Activated T-helper 1 cell treated with anti-CD3 and anti-CD28 coated beads, Interleukin-12 subunit alpha, Interleukin-12 subunit beta, Interleukin-2, Interleukin-4 antibody, amounts not matched to agents 30 ng/mL and 10 ng/mL and 1 ng/mL, durations not matched to agents 14 hours and 24 hours and 36 hours (primary cell): Measurements from ENCODE around the gene TTC21A. TPM values are rescaled to one million over a fixed set of nuclear protein-coding genes. Genes with fewer than 3 reads are reported as not detected.

ENCODE experiments used
- DNase-seq: peaks from one replicate; pipeline ENCODE4 v3.0.0; 2021; ENCODE audit warnings: low spot score
- H3K27ac Mint-ChIP-seq: one replicate; pipeline ENCODE4 v1.8.0; 2021; ENCODE audit warnings: mild to moderate bottlenecking, mixed read lengths
- H3K27me3 Mint-ChIP-seq: one replicate; pipeline ENCODE4 v1.8.0; 2022; ENCODE audit warnings: mild to moderate bottlenecking, moderate library complexity, mixed read lengths; ENCODE audit not compliant: insufficient read depth
- H3K36me3 Mint-ChIP-seq: one replicate; pipeline ENCODE4 v1.8.0; 2021; ENCODE audit warnings: low read depth, mixed read lengths
- H3K4me1 Mint-ChIP-seq: one replicate; pipeline ENCODE4 v1.8.0; 2021; ENCODE audit warnings: low read depth, mixed read lengths
- H3K4me3 Mint-ChIP-seq: one replicate; pipeline ENCODE4 v1.8.0; 2021; ENCODE audit warnings: mild to moderate bottlenecking, moderate library complexity, mixed read lengths
- H3K9me3 Mint-ChIP-seq: one replicate; pipeline ENCODE4 v1.8.0; 2021; ENCODE audit warnings: mixed read lengths
- intact Hi-C: fragments of 100-400 bp; cut with micrococcal nuclease; formaldehyde crosslinking; loops from one replicate; pipeline ENCODE4 v1.15.1; 2024
- total RNA-seq: library from RNA; stranded (reverse); gene quantifications from 2 replicates; pipeline ENCODE4 v1.2.3, GENCODE V29; 2022

Gene TTC21A
- total RNA-seq, 1 donor from 2014 or later: 1.0 TPM

DNA sequence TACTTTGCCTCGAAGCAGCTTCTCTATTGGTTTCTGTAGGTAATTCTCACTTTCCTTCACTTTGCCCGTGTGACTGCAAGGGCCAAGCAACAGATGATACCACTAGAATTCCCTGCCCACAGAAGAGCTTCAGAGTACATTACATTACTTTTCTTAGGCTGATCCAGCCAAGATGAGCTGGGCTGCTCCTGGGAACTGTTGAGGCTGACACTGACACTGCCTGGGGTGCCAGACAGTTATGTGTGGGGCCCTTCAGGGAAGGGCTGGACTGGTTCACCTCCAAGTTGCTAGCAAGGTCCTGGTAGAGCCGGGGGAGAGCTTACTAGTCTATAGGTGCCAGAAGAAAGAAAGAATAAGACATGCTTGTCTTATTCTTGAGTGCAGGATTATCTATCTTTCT, 19.0 kb upstream of the TTC21A start:
- Mint-ChIP-seq H3K9me3 (no peaks in the 10 kb centered on the region), H3K4me3 (no peak overlapping the region), H3K27me3 (no peaks in the 10 kb centered on the region), H3K4me1 (no peaks in the 10 kb centered on the region), H3K36me3 (peaks cover 43% of the 10 kb centered on the region), H3K27ac (no peak overlapping the region)
- intact Hi-C loops: no loop called here
- no peak for DNase-seq

DNA sequence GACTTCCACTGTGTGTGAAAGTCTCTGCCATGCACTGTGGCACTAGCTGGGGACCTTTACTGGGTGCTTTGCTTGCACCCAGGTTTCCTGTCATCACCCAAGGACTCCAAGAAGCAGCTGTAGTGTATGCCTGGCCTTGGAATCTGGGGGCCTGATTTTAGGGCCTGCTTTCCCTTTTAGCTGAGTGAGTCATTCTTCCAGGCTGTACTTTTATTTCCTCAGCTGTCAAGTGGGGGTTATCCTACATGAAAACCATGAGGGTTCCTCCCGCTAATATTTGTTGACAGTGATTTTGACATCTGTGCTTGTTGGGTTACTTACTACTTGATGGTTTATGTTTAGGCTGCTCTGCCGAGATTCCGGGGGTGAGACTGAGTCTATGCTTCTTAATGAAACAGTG, 18.6 kb upstream of the TTC21A start:
- Mint-ChIP-seq H3K4me3 (no peak overlapping the region), H3K36me3 (peaks cover 44% of the 10 kb centered on the region), H3K27me3 (no peaks in the 10 kb centered on the region), H3K9me3 (no peaks in the 10 kb centered on the region), H3K27ac (no peak overlapping the region), H3K4me1 (no peaks in the 10 kb centered on the region)
- DNase-seq: no peak
- intact Hi-C loops: no loop called here

DNA sequence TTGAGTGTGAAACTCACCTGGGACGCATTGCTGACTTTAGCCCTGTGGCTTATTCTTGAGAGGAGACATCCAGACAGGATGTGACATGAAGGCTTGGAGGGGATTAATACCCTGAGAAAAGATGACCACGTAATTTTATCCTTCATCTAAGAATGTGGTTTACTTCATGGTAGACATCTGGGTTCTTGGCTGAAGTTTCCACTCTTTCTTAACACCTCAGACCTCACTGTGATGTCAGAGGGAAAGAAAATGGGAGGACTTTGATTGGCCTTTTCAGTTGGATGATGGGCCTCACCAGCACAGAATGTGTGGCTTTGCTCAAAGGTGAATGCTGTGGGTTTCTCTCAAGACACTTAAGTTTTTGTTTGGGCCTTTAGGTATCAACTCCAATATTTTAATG, 16.6 kb upstream of the TTC21A start:
- H3K27me3 Mint-ChIP-seq: no peaks in the 10 kb centered on the region
- no peak for DNase-seq
- H3K27ac Mint-ChIP-seq: no peak overlapping the region
- peaks cover 52% of the 10 kb centered on the region for H3K36me3 Mint-ChIP-seq
- no peaks in the 10 kb centered on the region for H3K9me3 Mint-ChIP-seq
- no peak overlapping the region for H3K4me3 Mint-ChIP-seq
- no peaks in the 10 kb centered on the region for H3K4me1 Mint-ChIP-seq
- intact Hi-C loops: no loop called here

DNA sequence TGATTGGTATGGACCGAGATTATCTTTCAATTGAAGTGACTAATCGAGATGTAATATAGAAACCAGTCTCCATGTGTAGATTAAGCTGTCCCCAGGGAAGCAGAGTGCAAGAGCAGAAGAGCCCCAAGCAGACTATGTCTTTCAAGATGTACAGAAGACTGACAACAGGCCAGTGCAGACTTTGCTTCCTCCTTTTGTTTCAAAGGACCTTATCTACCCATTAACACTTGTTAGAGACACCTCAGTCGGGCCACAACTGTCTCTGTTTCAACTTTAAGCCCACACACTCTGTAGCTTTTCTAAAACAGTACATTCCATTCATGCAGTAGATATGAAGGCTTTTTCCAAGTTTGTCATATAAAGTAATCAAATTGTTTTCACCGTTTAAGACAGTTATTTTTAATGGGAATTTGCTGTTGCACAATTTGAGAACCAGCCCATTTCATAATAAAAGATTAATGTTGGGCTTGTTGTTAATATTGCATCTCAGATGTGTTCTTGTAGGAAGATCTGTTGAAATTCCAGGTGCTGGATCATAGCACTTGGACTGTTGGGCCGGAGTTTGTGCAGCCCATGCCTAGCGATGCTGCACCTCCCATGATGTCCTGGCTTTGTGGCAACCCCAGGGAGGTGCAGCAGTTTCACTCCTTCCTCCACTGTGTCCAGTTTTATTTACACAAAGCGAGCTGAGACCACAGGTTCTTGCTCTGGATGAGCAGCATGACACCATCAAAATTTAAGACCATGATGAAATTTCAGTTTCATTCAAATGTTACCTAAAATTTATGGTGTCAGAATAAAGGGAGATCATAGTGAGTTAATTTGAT, 12.4 kb upstream of the TTC21A start:
- no peak for DNase-seq
- H3K27ac Mint-ChIP-seq: no peak overlapping the region
- no peaks in the 10 kb centered on the region for H3K4me1 Mint-ChIP-seq
- peaks cover 42% of the 10 kb centered on the region for H3K36me3 Mint-ChIP-seq
- no peaks in the 10 kb centered on the region for H3K9me3 Mint-ChIP-seq
- intact Hi-C loops: no loop called here
- no peak overlapping the region for H3K4me3 Mint-ChIP-seq
- no peaks in the 10 kb centered on the region for H3K27me3 Mint-ChIP-seq

DNA sequence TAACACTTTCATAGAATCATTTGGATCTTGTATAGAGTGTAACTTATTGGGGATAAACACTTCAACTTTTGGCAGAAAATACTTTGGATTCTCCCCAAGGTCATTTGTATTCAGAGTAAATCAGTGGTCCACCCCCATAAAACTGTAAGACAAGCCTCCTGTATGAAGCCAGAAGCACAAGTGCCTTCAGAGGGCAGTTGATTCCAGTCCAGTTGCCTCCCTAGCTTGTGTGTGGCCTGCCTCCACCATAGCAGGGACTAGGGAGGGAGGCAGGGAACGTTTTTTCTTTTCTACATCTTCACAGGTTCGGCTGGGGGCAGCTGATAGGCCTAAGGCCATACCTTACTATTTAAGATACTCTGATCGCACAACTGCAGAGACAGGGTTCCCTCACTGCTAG, 11.7 kb upstream of the TTC21A start:
- Mint-ChIP-seq H3K27ac (no peak overlapping the region), H3K27me3 (no peaks in the 10 kb centered on the region), H3K4me1 (no peaks in the 10 kb centered on the region), H3K36me3 (peaks cover 37% of the 10 kb centered on the region), H3K4me3 (no peak overlapping the region), H3K9me3 (no peaks in the 10 kb centered on the region)
- DNase-seq: no peak
- intact Hi-C loops: no loop called here

DNA sequence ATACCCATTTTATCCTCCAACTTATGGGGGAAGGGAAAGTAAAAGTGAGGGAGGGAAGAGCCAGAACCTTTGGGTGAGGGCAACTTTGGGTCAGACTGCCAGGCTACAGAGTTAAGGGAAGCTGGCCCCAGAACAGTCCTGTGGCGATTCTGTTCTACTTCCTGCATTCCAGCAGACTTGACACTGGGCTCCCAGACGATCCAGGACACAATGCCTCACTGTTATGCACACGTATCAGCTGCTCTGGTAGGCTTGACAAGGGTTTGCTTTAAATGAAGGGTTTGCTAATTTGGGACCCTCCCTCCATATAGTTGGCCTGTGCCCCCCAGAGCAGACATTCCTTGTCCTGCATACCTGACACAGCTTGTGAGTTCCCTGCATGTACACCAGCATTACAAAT, 10.7 kb upstream of the TTC21A start:
- DNase-seq: no peak
- H3K4me1 Mint-ChIP-seq: peaks cover 8% of the 10 kb centered on the region
- no peaks in the 10 kb centered on the region for H3K9me3 Mint-ChIP-seq
- intact Hi-C loops: no loop called here
- peaks cover 34% of the 10 kb centered on the region for H3K36me3 Mint-ChIP-seq
- no peak overlapping the region for H3K4me3 Mint-ChIP-seq
- H3K27me3 Mint-ChIP-seq: no peaks in the 10 kb centered on the region
- H3K27ac Mint-ChIP-seq: no peak overlapping the region

DNA sequence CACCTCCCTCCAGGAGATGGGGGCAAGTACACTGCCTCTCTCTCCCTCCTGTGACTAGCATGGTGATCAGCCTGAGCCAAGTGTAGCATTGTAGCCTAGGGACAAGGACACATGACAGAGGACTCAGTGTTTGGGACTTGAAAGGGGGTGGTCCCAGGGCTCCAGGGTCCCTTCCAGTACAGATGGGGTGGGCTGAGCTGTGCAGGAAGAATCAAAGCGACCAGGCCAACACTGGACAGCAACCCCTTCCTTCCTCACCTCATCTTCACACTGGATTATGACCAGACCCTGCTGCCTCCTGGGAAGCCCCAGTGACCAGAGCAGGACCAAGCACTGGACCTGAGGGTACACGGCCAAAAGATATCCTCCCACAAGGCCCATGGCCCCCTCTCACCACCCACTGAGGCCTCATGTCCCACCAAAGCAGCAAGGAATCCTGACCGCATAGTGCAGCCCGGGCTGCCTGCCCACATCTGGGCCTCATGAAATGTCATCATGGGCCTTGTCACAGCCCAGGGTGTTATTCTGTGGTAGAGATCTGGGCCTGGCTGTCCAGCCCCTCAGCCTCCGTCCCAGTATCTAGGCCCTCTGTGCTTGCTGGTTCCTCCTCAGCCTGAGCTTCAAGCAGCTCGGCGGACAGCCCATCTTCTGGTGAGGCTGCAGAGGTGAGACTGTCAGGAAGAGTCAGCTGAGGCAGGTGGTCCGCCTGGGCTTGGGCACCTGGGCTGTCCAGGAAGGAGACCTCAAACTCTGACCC, 9.6 kb upstream of the TTC21A start:
- H3K4me1 Mint-ChIP-seq: peaks cover 19% of the 10 kb centered on the region

DNA sequence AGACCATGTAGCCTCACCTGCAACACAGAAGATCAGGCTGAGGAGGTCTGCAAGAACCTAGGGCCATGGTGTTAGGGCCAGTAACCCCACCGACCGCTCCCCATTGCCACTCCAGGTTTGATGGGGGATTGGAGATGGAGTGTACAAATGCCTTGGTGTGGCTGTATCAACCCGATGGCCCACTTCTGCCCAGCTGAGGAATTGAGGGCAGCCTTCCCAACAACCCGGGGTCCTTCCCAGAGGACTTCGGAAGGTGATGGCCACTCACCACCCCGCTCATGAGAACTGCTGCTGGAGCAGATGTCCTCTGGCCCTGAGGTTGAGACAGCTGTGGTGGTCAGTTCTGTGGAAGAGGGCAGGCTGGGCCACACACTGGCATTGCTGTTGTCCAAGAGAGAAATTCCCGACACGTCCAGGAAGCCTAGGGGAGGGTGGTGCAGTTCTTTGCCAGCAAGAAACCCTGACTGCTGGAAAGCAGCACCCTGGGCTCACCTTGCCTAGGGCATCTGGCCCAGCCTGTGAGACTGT, 8.9 kb upstream of the TTC21A start:
- H3K36me3 Mint-ChIP-seq: peaks cover 29% of the 10 kb centered on the region
- H3K27ac Mint-ChIP-seq: no peak overlapping the region
- DNase-seq: no peak
- no peaks in the 10 kb centered on the region for H3K27me3 Mint-ChIP-seq
- H3K4me3 Mint-ChIP-seq: no peak overlapping the region
- H3K9me3 Mint-ChIP-seq: no peaks in the 10 kb centered on the region
- intact Hi-C loops: no loop called here
- peaks cover 25% of the 10 kb centered on the region for H3K4me1 Mint-ChIP-seq

More for the DNA sequence above, 9.6 kb upstream of the TTC21A start:
- Mint-ChIP-seq H3K27ac (no peak overlapping the region), H3K4me3 (no peak overlapping the region), H3K9me3 (no peaks in the 10 kb centered on the region), H3K27me3 (no peaks in the 10 kb centered on the region), H3K36me3 (peaks cover 28% of the 10 kb centered on the region)
- DNase-seq: no peak
- intact Hi-C loops: no loop called here

DNA sequence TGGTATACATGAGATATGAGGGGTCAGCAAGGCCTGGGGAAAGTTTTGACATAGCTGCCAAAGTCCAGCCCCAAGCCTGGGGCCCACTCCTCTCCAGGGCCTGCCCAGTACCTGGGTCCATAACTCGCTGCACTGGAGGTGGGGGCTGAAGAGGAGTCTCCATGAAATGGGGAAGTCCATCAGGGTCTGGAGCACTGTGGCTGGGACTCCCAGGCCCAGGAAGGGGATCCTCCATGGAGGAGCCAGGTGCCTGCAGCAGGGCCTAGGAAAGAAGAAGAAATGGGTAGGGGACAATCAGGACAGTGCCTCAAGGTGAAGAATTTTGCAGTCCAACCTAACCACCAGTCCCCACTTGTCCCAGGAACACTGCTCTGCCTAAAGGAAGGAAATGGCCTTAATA, 8.2 kb upstream of the TTC21A start:
- Mint-ChIP-seq H3K9me3 (no peaks in the 10 kb centered on the region), H3K27me3 (no peaks in the 10 kb centered on the region), H3K27ac (no peak overlapping the region), H3K4me3 (no peak overlapping the region), H3K36me3 (peaks cover 25% of the 10 kb centered on the region), H3K4me1 (peaks cover 27% of the 10 kb centered on the region)
- intact Hi-C loops: no loop called here
- no peak for DNase-seq

DNA sequence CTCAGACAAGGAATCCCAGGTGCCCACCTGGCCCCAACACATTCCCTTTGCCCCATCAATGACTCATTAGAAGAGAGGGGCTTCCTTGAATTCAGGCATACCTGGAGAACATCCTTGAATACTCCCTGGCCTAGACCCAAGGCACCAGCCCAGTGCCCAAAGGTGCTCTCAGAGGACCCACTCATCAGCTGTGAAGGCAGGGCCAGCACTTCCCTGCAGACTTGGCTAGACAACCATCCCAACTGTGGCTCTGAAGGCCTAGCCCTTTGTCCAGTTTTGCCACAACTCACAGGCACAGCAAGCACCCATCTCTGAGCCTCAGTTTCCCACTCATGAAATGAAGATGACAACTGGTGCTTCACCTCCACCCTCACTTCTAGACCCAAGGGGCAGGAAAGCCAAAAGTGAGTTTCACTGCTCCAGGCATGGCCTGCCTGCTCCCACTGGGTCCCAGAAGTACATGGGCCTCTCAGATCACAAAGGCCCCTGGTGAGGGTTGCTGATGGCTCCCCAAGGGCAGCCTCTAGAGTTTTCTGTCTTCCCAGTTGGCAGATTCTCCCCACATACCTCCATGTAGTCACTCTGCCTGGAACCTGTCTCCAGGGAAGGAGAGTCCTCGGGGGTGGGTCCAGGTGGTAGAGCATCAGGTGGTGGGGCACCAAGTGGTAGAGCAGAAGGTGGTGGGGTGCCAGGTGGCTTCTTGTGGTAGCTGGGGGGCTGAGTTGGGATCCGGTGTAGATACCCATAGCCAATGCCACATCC, 7.6 kb upstream of the TTC21A start:
- H3K9me3 Mint-ChIP-seq: no peaks in the 10 kb centered on the region
- H3K4me1 Mint-ChIP-seq: peaks cover 29% of the 10 kb centered on the region
- no peaks in the 10 kb centered on the region for H3K27me3 Mint-ChIP-seq
- peaks cover 20% of the 10 kb centered on the region for H3K36me3 Mint-ChIP-seq
- no peak for DNase-seq
- H3K4me3 Mint-ChIP-seq: no peak overlapping the region
- no peak overlapping the region for H3K27ac Mint-ChIP-seq
- intact Hi-C loops: loop anchor here (2.0 kb wide), 1 partner anchor 279 kb away; no protein-coding TSS in a partner anchor

DNA sequence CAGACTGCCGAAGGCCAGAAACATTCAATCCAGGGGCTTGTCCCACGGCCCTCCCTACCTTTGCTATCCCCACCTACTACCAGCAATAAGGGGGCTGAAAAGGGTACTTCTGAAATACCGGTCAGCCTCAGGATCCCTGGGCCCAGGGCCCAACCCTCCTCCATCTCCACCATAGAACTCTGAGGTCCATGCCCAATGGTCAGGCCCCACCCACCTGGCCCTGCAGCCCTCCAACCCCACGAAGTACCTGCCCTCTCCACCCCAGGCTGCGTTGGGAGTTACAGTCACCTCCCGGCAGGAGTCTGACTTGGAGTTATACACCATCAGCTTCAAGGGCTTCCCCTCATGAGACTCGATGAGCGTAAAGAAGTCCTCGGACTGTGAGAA, 7.0 kb upstream of the TTC21A start:
- Mint-ChIP-seq H3K9me3 (no peaks in the 10 kb centered on the region), H3K36me3 (peaks cover 20% of the 10 kb centered on the region), H3K4me1 (peaks cover 35% of the 10 kb centered on the region), H3K4me3 (no peak overlapping the region), H3K27ac (peak overlapping the region; percentile 34), H3K27me3 (no peaks in the 10 kb centered on the region)
- DNase-seq: no peak
- intact Hi-C loops: loop anchor here (2.0 kb wide), 1 partner anchor 278 kb away; no protein-coding TSS in a partner anchor

DNA sequence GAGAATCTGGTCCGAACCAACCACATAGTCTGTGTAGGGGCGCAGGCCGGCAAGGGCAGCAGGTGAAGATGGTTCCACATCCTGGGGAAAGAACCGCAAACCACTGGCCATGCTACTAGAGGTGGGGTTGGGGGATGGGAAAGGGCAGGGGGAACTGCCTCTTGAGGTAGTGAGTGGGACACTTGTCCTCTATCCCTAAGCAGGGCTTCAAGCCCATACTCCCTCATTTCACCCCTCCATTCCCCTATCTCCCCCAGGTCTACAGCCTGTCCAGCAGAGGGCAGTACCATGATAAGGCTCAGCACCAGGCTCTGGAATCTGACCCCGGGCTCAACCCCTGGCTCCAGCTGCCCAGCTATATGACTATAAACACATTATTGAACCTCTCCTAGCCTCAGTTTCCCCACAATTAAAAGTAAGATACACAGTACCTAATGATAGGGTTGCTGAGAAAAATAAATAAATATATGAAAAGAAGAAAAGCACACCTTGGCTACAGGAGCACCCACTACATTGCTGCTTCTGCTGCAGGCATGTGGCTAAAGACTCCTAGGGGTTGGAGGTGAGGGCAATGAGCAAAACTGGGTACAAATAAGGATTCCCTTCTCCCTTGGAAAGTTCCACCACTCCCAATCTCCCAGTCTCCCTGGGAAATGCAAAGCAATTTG, 6.3 kb upstream of the TTC21A start:
- no peak overlapping the region for H3K4me3 Mint-ChIP-seq
- H3K27me3 Mint-ChIP-seq: peaks cover 2% of the 10 kb centered on the region
- no peaks in the 10 kb centered on the region for H3K9me3 Mint-ChIP-seq
- intact Hi-C loops: loop anchor here (1.0 to 2.0 kb wide), 3 partner anchors 89 to 278 kb away; no protein-coding TSS in a partner anchor
- H3K27ac Mint-ChIP-seq: no peak overlapping the region
- peaks cover 17% of the 10 kb centered on the region for H3K36me3 Mint-ChIP-seq
- DNase-seq: peak; percentile 27
- H3K4me1 Mint-ChIP-seq: peaks cover 42% of the 10 kb centered on the region
